ENCODE data around the gene MAPRE3.

The MAPRE3 gene

GRCh38 chr2:26988058-26988860, 17.8 kb downstream of the MAPRE3 start:
- DNase-seq, result peak; percentile 70
- H3K36me3 ChIP-seq (replicated peaks), result no peaks in the 10 kb centered on the region
- peaks cover 3% of the 10 kb centered on the region for H3K27me3 ChIP-seq (replicated peaks)
- in situ Hi-C loops (cut with HindIII; ENCODE audit: low pct_ligation_motif_present, low sequenced_read_pairs), result no loop called here
- H3K4me3 ChIP-seq (ENCODE audit: low read depth, low read length), result no peak overlapping the region
- no peak overlapping the region for H3K27ac ChIP-seq
- TF ChIP-seq CTCF (IDR thresholded peaks at IDR 0.05; ENCODE audit: low read depth, low read length, missing control alignments), result no peak

GRCh38 chr2:26989156-26989555, 18.7 kb downstream of the MAPRE3 start:
- peak; percentile 26 for DNase-seq
- Histone ChIP-seq H3K27ac (no peak overlapping the region), H3K27me3 (replicated peaks) (peaks cover 3% of the 10 kb centered on the region), H3K4me3 (ENCODE audit: low read depth, low read length) (no peak overlapping the region), H3K36me3 (replicated peaks) (no peaks in the 10 kb centered on the region)
- no peak for TF ChIP-seq CTCF (IDR thresholded peaks at IDR 0.05; ENCODE audit: low read depth, low read length, missing control alignments)
- in situ Hi-C loops (cut with HindIII; ENCODE audit: low pct_ligation_motif_present, low sequenced_read_pairs), result no loop called here

- Histone ChIP-seq H3K36me3 (replicated peaks) (no peaks in the 10 kb centered on the region), H3K27ac (no peak overlapping the region), H3K27me3 (replicated peaks) (no peaks in the 10 kb centered on the region), H3K4me3 (ENCODE audit: low read depth, low read length) (no peak overlapping the region)
- no peak for TF ChIP-seq CTCF (IDR thresholded peaks at IDR 0.05; ENCODE audit: low read depth, low read length, missing control alignments)
- in situ Hi-C loops (cut with HindIII; ENCODE audit: low pct_ligation_motif_present, low sequenced_read_pairs), result no loop called here
- no peak for DNase-seq
Observed at GRCh38 chr2:26991717-26992116, 21.3 kb downstream of the MAPRE3 start.

GRCh38 chr2:26993768-26994167, 23.3 kb downstream of the MAPRE3 start:
- Histone ChIP-seq H3K4me3 (ENCODE audit: low read depth, low read length) (no peak overlapping the region), H3K27me3 (replicated peaks) (peaks cover 9% of the 10 kb centered on the region), H3K27ac (no peak overlapping the region), H3K36me3 (replicated peaks) (no peaks in the 10 kb centered on the region)
- no peak for TF ChIP-seq CTCF (IDR thresholded peaks at IDR 0.05; ENCODE audit: low read depth, low read length, missing control alignments)
- no peak for DNase-seq
- in situ Hi-C loops (cut with HindIII; ENCODE audit: low pct_ligation_motif_present, low sequenced_read_pairs), result no loop called here

GRCh38 chr2:26994983-26995382, 24.5 kb downstream of the MAPRE3 start:
- no peak for DNase-seq
- no peak overlapping the region for H3K4me3 ChIP-seq (ENCODE audit: low read depth, low read length)
- peaks cover 9% of the 10 kb centered on the region for H3K27me3 ChIP-seq (replicated peaks)
- H3K36me3 ChIP-seq (replicated peaks), result no peaks in the 10 kb centered on the region
- TF ChIP-seq CTCF (IDR thresholded peaks at IDR 0.05; ENCODE audit: low read depth, low read length, missing control alignments), result no peak
- no peak overlapping the region for H3K27ac ChIP-seq
- in situ Hi-C loops (cut with HindIII; ENCODE audit: low pct_ligation_motif_present, low sequenced_read_pairs), result no loop called here

- in situ Hi-C loops (cut with HindIII; ENCODE audit: low pct_ligation_motif_present, low sequenced_read_pairs), result no loop called here
- no peak for TF ChIP-seq CTCF (IDR thresholded peaks at IDR 0.05; ENCODE audit: low read depth, low read length, missing control alignments)
- no peak for DNase-seq
- no peak overlapping the region for H3K4me3 ChIP-seq (ENCODE audit: low read depth, low read length)
- no peaks in the 10 kb centered on the region for H3K36me3 ChIP-seq (replicated peaks)
- H3K27me3 ChIP-seq (replicated peaks), result peaks cover 9% of the 10 kb centered on the region
- H3K27ac ChIP-seq, result no peak overlapping the region
Observed at GRCh38 chr2:26997394-26997793, 27.0 kb downstream of the MAPRE3 start.

All from brain microvascular endothelial cell (primary cell).